Measurements from ENCODE around the gene RNU4-1. TPM values are rescaled to one million over a fixed set of nuclear protein-coding genes. Genes with fewer than 3 reads are reported as not detected.

RNU4-1 gene
- total RNA-seq, 2 experiments from 2014 or later, result under 0.01 to 3,289 TPM

DNA sequence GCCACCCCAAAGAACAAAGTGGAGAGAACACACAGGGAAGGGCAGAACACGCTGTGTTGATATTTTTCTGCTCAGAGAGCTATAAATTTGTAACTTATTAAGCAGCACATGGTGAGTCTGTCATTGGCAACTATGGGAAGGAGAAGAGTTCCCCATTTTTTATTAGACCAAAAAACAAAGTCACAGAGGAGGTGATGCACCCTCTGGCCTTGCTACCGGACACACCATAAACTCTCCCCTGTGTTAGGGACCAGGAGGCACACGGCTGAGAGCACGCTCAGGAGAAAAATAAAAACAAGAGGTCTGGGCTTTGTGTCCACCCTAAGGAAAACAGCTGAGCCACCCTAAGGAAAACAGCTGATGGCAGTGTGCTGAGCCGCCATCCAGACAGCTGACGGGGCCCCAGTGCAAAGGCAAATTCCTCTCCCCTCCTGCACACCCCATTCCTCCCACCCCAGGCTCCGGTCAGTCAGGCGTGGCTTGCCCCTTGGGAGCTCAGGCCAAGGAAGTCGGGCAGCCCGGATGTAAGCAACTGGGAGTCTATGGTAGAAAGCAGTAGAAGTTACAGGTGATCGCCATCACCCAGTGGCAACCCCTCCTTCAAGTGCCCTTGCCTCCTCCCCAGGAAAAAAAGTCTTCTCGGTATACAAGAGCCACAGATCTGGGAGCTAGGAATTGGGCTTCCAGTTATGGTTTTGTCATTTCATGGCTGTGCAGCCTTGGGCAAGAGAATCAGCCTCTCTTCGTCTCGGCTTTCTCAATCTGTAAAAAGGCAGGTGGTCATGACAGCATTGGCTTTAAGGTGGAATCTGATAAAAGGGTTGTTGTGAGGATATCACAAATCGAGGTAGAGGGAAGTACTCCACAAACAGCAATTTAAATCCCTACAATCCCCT, 29.9 kb downstream of the RNU4-1 start:
- no peak for DNase-seq (ENCODE audit: low spot score)
- ChIA-PET POLR2A (interaction anchor here (0.7 to 1.6 kb wide), 4 partner anchors 11 to 35 kb away, joined by 3 to 5 read pairs (median 4); partner anchors contain the start of gene RNU4-2), CTCF (ENCODE audit: unreplicated experiment) (interaction anchor here (7.2 kb wide), 1 partner anchor 35 kb away, joined by 68 read pairs; no protein-coding TSS in a partner anchor)
- Histone ChIP-seq H3K4me1 (ENCODE audit: insufficient read depth, low read length, poor library complexity, severe bottlenecking) (peaks cover 6% of the 10 kb centered on the region), H3K9me2 (ENCODE audit: insufficient read depth, low read length) (no peaks in the 10 kb centered on the region), H3K27ac (ENCODE audit: low read depth, low read length, poor library complexity, severe bottlenecking) (no peak overlapping the region), H3K9me3 (ENCODE audit: low read length) (no peaks in the 10 kb centered on the region), H3K36me3 (ENCODE audit: insufficient read depth, low read length) (no peaks in the 10 kb centered on the region), H3K79me2 (ENCODE audit: insufficient read depth, low read depth, low read length) (no peaks in the 10 kb centered on the region), H4K20me1 (ENCODE audit: insufficient read depth, low read length) (no peaks in the 10 kb centered on the region), H2AFZ (ENCODE audit: low read length) (no peak overlapping the region), H3K4me3 (ENCODE audit: low read depth, low read length, poor library complexity, severe bottlenecking) (no peak overlapping the region), H3K4me2 (ENCODE audit: low read length) (no peak overlapping the region)
- TSS peak; percentile 48 for BruUV-seq (replicated peaks)
- no peak for TF ChIP-seq EZH2phosphoT487 (IDR thresholded peaks at IDR 0.05; ENCODE audit: borderline replicate concordance, low read depth, low read length)
- TF ChIP-seq, protein P1, sequence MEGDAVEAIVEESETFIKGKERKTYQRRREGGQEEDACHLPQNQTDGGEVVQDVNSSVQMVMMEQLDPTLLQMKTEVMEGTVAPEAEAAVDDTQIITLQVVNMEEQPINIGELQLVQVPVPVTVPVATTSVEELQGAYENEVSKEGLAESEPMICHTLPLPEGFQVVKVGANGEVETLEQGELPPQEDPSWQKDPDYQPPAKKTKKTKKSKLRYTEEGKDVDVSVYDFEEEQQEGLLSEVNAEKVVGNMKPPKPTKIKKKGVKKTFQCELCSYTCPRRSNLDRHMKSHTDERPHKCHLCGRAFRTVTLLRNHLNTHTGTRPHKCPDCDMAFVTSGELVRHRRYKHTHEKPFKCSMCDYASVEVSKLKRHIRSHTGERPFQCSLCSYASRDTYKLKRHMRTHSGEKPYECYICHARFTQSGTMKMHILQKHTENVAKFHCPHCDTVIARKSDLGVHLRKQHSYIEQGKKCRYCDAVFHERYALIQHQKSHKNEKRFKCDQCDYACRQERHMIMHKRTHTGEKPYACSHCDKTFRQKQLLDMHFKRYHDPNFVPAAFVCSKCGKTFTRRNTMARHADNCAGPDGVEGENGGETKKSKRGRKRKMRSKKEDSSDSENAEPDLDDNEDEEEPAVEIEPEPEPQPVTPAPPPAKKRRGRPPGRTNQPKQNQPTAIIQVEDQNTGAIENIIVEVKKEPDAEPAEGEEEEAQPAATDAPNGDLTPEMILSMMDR (conservative IDR thresholded peaks at IDR 0.05; ENCODE audit: low read length), result no peak
- intact Hi-C loops (cut with micrococcal nuclease; ENCODE audit: unreplicated experiment), result loop anchor here (10.0 kb wide), 1 partner anchor 178 kb away; no protein-coding TSS in a partner anchor

DNA sequence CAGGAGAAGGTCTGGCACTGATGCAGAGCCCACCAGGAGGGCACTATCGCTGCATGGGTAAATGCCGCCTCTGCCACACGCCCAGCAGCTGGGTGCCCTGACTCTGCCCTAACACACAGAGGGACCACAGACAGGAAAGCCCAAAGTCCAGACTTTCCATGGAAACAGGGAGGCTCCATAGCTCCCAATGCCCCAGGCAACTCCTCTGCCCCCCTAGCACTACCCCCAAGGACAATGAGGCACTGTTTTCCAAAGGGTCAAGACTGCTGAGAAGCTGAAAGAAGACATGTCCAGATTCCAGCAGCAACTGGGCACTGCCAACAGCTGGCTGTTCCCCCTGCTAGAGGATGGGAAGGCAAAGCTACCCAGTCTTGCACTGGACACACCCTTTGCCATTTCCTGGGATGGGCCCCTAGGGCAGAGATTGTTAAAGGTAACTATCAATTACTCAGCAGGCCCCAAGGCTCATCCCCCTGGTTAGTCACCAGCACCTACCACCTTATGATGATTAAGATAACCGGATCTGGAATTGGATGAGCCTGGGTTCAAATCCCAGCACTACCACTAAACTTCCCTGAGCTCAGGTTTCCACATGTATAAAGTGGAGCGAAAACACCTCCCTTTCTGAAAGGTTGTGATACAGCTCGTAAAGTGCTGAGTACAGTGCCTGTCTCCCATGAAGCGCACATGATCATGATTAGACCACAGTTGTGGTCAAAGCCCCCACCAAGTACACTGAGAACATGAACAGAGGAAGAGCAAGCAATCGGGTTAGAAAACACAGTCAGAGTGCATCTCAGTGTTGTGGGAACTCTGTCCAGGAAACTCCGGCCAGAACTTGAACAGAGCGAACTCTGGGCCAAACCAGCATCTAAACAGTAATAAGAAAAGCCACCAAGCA, 30.8 kb downstream of the RNU4-1 start:
- Histone ChIP-seq H3K4me3 (ENCODE audit: low read depth, low read length, poor library complexity, severe bottlenecking) (no peak overlapping the region), H3K36me3 (ENCODE audit: insufficient read depth, low read length) (no peaks in the 10 kb centered on the region)
- BruUV-seq (replicated peaks), result no TSS peak

More for the DNA sequence above, 30.8 kb downstream of the RNU4-1 start:
- no peak overlapping the region for H3K27ac ChIP-seq (ENCODE audit: low read depth, low read length, poor library complexity, severe bottlenecking)
- no peaks in the 10 kb centered on the region for H3K9me3 ChIP-seq (ENCODE audit: low read length)
- no peak overlapping the region for H3K4me2 ChIP-seq (ENCODE audit: low read length)
- ChIA-PET POLR2A (interaction anchor here (0.7 to 1.6 kb wide), 6 partner anchors 14 to 34 kb away, joined by 3 to 5 read pairs (median 4); partner anchors contain the start of gene RNU4-2), CTCF (ENCODE audit: unreplicated experiment) (interaction anchor here (7.2 kb wide), 1 partner anchor 34 kb away, joined by 68 read pairs; no protein-coding TSS in a partner anchor)
- no peaks in the 10 kb centered on the region for H3K9me2 ChIP-seq (ENCODE audit: insufficient read depth, low read length)
- no peaks in the 10 kb centered on the region for H3K79me2 ChIP-seq (ENCODE audit: insufficient read depth, low read depth, low read length)
- H2AFZ ChIP-seq (ENCODE audit: low read length), result no peak overlapping the region
- no peaks in the 10 kb centered on the region for H4K20me1 ChIP-seq (ENCODE audit: insufficient read depth, low read length)
- no peak for DNase-seq (ENCODE audit: low spot score)
- peaks cover 6% of the 10 kb centered on the region for H3K4me1 ChIP-seq (ENCODE audit: insufficient read depth, low read length, poor library complexity, severe bottlenecking)
- intact Hi-C loops (cut with micrococcal nuclease; ENCODE audit: unreplicated experiment), result loop anchor here (10.0 kb wide), 1 partner anchor 177 kb away; no protein-coding TSS in a partner anchor
- TF ChIP-seq EZH2phosphoT487 (IDR thresholded peaks at IDR 0.05; ENCODE audit: borderline replicate concordance, low read depth, low read length), result no peak
- TF ChIP-seq, protein P1 (conservative IDR thresholded peaks at IDR 0.05; ENCODE audit: low read length), result no peak

All from OCI-LY7 (cell line).